GM18502 (cell line): ENCODE results near the gene CCNY.
"Not testable (repeated sequence)": the region's sequence is repeated elsewhere in the genome, so short reads cannot be mapped to it uniquely, and the experiment has no call there.

Source experiments
- ATAC-seq: cut with Tn5 transposase; IDR thresholded peaks from one replicate; pipeline ENCODE4 v1.9.1; 2021; ENCODE audit warnings: mild to moderate bottlenecking; ENCODE audit not compliant: unreplicated experiment, poor library complexity

Gene CCNY

GRCh38 chr10:35399414-35400009 is 63.2 kb downstream of the CCNY start:
- no peak for ATAC-seq

DNA sequence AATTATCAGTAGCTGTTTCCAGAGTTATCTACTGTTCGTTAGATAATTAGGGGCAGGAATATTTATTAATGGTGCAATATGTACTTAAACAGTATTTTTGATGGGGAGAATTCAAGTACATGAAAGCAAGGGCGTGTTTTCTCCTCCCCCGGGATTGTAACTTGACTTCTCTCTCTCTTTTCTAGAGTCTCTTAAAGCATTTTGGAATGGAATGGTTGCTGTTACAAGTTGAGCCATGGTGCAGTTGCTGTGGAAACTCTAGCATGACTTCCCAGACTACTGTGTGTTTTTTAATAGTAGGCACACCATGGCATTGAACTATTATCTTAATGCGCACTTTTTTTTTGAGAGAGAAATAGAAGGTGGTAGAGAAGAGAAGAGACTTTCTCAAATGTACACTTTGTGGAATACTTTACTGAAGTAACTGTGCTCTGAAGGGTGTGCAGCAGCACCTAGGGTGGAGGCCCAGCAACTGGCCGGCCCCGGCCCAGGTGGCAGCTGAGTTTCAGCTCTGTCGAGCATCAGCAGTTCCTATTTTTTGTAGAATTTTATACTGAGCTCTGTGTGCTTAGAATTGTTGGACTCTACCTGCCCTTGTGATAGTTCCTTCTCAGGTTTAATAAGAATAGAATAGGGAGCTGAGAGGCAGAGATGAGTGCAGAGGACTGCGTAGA is 64.4 kb downstream of the CCNY start:
- ATAC-seq = no peak

DNA sequence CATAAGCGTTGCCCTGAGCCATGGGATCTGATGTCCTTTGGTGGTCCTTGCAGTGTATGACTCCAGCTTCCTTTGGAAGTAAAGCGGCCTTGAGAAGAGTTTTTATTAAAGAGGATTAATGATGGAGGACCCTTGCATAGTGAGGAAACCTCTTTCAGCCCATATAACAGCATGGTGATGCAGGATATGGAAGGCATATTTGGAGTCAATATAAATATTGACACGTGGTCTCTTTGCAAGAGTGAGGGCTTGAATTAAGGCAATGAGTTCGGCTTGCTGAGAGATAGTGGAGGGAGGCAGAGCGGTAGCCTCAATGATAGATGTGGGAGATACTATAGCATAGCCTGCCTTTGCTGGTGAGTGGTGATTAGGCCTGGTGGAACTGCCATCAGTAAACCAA is 67.2 kb downstream of the CCNY start:
- ATAC-seq = not testable (repeated sequence)

DNA sequence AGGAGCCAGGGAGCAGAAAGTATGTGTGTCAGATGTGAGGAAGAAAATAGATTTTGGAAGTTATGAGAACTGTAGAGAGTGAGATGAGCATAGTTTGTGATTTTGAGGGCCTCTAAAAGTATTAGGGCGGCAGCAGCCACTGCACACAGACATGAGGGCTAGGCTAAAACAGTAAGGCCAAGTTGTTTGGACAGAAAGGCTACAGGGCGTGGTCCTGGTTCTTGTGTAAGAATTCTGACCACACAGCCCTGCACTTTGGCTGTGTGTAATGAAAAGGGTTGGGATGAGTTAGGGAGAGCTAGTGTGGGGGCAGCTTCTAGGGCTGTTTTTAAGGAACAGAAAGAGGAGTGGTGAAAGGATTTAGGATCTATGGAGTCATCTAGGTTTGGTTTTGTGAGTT is 67.8 kb downstream of the CCNY start:
- ATAC-seq = not testable (repeated sequence)

DNA sequence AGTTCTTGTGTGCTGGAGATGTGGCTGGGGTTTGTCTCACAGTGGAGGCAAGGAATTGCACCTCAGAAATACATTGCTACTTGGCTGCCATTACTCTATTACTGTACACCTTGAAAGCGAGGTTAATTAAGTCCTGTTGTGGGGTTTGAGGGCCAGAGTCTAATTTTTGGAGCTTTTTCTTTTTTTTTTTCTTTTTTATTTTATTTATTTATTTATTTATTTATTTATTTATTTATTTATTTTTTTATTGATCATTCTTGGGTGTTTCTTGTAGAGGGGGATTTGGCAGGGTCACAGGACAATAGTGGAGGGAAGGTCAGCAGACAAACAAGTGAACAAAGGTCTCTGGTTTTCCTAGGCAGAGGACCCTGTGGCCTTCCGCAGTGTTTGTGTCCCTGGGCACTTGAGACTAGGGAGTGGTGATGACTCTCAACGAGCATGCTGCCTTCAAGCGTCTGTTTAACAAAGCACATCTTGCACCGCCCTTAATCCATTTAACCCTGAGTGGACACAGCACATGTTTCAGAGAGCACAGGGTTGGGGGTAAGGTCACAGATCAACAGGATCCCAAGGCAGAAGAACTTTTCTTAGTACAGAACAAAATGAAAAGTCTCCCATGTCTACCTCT is 69.8 kb downstream of the CCNY start:
- ATAC-seq = not testable (repeated sequence)

- not testable (repeated sequence) for ATAC-seq
Measured at GRCh38 chr10:35407696-35408095, 71.4 kb downstream of the CCNY start.

DNA sequence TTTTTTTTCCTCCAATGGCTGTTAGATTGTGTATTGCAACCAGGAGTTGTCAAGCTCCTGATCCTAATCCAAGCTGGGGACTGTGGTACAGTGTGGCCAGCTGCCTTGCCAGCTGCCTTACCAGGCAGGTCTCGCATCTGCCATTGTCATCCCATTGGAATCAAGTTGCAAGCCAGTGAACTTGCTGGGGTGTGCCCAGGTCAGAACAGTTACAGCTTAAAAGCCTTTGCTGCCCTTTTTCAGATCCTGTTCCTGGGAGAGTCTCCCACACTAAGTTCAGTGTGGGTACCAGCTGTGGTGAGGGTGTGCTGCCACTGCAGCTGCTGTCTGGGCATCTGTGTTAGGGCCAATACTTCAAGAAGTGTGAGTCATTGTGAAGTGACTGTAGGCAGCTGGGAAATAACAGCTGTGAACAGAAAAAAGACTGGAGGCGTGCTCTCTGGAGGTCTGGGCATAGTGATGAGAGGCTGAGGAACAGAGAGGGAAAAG is 72.8 kb downstream of the CCNY start:
- ATAC-seq = peak; percentile 84

- no peak for ATAC-seq
Measured at GRCh38 chr10:35409808-35410207, 73.5 kb downstream of the CCNY start.

GRCh38 chr10:35412003-35412723 is 75.9 kb downstream of the CCNY start:
- ATAC-seq = no peak

GRCh38 chr10:35412900-35413491 is 76.7 kb downstream of the CCNY start:
- no peak for ATAC-seq

DNA sequence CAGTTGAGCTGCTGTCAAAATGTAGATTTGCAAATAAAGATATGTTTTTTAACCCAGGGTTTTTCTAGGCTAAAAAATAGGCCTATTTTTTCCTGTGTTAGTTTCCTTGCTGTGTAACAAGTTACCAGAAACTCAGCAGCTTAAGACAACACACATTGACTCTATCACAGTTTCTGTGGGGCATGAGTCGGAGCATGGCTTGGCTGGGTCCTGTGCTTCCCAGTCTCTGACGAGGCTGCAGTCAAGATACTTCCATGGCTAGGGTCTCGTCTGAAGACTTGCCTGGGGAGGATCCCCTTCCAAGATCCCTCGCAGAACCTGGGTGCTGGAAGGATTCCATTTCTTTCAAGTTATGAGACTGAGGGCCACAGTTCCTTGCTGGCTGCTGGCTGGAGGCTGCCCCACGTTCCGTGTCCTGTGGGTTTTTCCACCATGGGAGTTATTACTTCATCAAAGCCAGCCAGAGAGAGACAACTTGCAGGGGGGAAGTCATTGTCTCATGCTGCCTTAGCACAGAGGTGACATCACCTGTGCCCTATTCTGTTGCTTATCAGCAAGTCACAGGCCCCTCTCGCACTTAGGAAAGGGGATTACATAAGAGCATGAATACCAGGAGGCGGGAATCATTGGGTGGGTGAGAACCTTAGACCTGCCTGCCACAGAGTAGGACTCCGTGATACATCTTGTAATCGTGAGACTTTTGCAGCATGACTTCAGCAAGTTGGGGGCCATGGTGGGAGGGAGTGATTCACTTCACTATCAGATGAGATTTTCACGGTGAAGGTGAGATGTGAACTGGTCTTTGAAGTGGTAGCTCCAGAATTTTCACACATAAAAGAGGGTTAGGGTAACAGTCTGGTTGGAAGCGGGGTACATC is 77.9 kb downstream of the CCNY start:
- no peak for ATAC-seq

GRCh38 chr10:35415505-35415904 is 79.2 kb downstream of the CCNY start:
- no peak for ATAC-seq

- ATAC-seq = no peak
Measured at GRCh38 chr10:35416619-35417312, 80.5 kb downstream of the CCNY start.

- ATAC-seq = no peak
Measured at GRCh38 chr10:35417313-35417625, 81.0 kb downstream of the CCNY start.

GRCh38 chr10:35417795-35418194 is 81.5 kb downstream of the CCNY start:
- no peak for ATAC-seq

DNA sequence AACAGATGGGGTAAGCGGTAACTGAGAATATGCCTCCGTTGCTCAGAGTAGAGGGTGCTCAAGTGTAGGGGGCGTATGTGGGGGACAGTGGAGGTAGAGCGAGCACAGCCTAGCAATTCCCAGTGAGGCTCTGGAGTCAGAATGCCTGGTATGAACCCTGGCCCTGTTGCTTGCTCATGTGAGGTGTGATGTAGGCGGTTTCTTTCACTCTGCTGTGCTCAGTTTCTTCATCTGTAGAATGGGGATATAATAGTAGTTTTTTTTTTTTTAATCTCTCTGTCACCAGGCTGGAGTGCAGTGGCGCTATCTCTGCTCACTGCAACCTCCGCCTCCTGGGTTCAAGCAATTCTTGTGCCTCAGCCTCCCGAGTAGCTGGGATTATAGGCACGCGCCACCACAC is 82.3 kb downstream of the CCNY start:
- not testable (repeated sequence) for ATAC-seq

DNA sequence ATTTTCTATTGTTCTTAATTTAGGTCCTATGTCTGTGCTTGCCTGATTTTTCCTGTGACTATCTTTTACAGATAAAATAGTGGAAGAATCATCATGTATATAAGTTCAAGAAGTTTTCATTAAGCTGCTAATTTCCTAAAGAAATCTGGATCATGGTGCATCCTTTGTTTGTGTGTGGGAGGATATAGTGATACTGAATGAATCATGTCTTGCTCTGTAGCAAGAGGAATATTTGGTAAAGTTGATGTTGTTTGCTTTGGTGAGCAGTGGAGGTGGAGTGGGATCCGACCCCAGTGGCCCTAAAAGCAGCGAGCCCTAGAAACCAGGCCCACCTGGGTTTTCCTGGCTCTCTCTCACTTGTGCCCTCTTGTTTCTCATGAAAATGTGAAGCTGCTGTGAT is 83.7 kb downstream of the CCNY start:
- no peak for ATAC-seq

DNA sequence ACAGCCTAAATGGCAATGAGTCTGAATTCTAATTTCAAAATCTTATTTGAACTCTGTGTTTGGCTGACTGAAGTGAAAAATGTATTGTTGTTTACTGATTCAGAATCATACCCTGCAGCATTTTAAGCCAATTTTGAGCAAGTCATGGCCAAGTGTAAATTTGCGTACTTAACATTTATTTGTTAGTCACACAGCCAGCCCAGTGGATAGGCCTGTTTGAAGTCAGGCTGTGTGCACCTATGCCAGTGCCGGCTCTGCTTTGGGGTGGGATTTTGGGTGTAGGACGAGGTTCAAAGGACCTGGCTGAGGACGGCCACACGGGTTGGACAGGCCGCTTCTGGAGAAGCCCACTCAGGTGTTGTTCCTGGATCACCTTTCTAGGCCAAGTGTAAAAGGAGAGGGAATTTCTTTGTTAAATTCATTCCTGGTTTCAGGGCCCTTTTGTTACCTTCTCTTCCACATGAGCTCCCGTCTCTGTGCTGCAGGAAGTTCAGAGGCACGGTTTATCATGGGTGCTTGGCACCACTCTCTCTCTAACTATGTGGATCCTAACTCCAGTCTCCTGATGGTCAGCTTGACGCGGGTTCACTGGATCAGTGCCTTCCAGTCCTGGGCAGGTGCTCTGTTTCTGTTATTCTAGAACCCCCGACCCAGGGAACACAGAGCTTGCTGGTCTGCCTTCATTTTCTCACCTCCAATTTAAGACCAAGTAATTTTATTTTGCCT is 84.7 kb downstream of the CCNY start:
- no peak for ATAC-seq
